ENCODE data around the gene KLF11.
"Not testable (repeated sequence)": the region's sequence is repeated elsewhere in the genome, so short reads cannot be mapped to it uniquely, and the experiment has no call there.

KLF11 gene

GRCh38 chr2:10085668-10086059 is 42.3 kb downstream of the KLF11 start:
- no peak for DNase-seq (ENCODE audit: low spot score)

GRCh38 chr2:10086950-10087349 is 43.6 kb downstream of the KLF11 start:
- DNase-seq (ENCODE audit: low spot score), result no peak

GRCh38 chr2:10087360-10087759 is 44.0 kb downstream of the KLF11 start:
- DNase-seq (ENCODE audit: low spot score), result no peak

- DNase-seq (ENCODE audit: low spot score), result no peak
Observed at GRCh38 chr2:10089565-10090190, 46.3 kb downstream of the KLF11 start.

- no peak for DNase-seq (ENCODE audit: low spot score)
Observed at GRCh38 chr2:10091182-10091888, 48.0 kb downstream of the KLF11 start.

GRCh38 chr2:10091889-10092244 is 48.5 kb downstream of the KLF11 start:
- not testable (repeated sequence) for DNase-seq (ENCODE audit: low spot score)

DNA sequence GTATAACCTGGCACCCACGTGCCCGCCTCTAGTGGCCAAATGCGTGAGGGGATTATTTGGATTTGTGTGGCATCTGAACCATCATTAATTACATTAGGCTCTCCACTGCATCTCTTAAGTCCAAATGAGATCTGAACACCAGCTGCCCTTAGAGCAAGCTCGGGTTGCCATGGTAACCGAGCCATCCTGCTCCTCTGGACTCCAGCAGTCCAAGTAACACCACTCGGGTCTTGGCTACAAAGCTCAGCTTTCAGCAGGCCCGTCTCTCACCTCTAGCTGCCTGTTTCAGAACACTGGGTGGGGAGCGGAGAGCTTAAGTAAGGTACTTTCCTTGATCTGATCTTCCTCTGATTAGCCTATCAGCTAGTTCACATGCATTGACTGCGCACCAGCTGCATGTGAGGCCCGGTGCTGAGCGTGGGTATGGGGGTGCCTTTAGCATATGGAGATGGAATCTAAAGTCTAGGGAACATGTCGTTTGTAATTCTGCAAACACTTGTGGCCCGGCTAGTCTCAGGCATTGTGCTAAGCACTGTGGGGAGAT is 51.0 kb downstream of the KLF11 start:
- DNase-seq (ENCODE audit: low spot score), result no peak

DNA sequence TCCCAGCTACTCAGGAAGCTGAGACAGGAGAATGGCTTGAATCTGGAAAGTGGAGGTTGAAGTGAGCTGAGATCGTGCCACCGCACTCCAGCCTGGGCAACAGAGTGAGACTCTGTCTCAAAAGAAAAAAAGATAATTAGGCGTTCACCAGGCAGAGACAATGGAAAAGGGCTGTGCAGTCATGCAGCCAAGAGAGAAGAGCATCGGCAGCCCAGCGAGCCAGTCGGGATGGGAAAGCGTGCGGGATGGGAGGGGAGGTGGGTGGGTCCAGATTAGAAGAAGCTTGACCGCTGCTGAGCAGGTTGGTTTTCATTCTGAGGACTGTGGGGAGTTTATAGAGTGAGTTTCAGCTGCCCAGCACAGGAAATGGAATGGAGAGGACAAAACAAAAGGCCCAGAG is 51.8 kb downstream of the KLF11 start:
- no peak for DNase-seq (ENCODE audit: low spot score)

DNA sequence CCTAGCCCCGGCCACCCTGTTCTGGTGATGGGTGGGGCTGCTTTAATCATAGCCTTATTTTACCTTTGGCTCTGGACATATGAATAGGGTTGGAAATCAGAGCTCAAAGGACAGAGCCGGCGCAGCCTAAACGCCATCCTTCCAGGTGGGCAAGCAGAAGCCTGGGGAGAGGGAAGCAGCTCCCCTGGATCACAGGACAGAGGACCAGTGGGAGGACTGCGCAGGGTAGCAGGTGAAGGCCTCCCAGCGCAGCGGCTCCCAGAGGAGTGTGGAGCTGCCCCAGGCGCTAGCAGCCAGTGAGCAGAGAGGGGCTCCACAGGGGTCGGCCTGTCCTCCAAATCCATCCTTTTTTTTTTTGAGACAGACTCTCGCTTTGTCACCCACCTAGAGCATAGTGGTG is 53.3 kb downstream of the KLF11 start:
- no peak for DNase-seq (ENCODE audit: low spot score)

DNA sequence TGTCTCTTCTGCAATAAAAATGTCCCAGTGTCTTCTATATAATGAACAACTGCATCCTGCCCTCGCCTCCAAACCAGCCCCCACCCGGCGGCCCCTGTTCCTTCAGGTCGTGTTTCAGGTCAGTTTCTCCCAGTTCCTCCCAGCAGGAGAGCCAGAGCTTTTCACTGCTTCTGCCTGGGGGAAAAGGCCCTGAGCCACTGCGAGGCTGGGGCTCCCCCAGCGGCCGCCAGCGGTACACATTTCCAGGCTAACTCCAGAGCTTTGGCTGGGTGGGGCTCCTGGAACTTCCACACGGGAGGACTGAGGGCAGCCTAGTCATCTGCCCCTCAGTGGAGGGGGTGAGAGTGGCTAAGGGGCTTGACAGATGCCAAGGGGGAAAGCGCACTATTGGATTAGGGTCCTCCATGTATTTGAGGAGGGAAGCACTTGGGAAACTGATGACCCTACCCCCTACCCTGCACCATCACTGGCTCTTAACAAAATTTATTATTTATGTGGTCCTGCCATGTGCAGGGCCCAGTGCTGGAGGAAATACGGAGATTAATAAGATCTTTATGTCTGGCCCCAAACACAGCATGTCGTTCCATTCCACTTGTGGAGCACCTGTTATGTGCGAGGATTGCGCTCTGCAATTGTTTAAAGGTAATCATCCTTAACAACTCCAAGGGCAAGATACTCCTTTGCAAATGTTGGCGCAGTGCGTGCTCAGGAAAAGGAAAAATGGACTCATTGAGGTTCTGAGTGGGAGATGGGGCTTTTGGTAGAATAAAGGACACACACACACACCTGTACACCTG is 54.2 kb downstream of the KLF11 start:
- peak; percentile 75 for DNase-seq (ENCODE audit: low spot score)

GRCh38 chr2:10101491-10101890 is 58.1 kb downstream of the KLF11 start:
- DNase-seq (ENCODE audit: low spot score), result no peak

DNA sequence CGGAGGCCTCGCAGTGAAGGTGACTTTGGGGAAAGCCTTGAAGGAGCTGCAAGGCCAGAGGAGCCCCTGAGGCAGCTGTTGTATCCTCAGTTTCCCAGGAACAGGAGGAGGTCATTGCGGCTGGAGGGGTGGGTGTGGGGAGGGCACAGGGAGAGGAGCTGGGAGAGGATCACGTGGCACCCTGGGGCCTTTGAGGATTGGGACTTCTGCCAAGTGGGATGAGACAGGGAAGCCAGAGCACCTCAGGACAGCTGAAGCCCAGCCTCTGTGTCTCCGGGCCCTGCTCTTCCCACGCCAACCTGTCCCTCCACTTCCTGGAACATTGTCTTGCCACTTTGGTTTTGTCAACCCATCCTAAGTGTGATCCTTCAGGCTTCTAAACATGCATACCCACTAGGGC is 59.8 kb downstream of the KLF11 start:
- DNase-seq (ENCODE audit: low spot score), result no peak
